HG03135 (cell line): Measurements from ENCODE around the gene TGDS.
"Not testable (repeated sequence)": the region's sequence is repeated elsewhere in the genome, so short reads cannot be mapped to it uniquely, and the experiment has no call there.

Experiments used
- ATAC-seq: cut with Tn5 transposase; IDR thresholded peaks from one replicate; pipeline ENCODE4 v1.9.1; 2021; ENCODE audit warnings: mild to moderate bottlenecking, moderate library complexity; ENCODE audit not compliant: unreplicated experiment

Gene TGDS, protein sequence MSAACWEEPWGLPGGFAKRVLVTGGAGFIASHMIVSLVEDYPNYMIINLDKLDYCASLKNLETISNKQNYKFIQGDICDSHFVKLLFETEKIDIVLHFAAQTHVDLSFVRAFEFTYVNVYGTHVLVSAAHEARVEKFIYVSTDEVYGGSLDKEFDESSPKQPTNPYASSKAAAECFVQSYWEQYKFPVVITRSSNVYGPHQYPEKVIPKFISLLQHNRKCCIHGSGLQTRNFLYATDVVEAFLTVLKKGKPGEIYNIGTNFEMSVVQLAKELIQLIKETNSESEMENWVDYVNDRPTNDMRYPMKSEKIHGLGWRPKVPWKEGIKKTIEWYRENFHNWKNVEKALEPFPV

DNA sequence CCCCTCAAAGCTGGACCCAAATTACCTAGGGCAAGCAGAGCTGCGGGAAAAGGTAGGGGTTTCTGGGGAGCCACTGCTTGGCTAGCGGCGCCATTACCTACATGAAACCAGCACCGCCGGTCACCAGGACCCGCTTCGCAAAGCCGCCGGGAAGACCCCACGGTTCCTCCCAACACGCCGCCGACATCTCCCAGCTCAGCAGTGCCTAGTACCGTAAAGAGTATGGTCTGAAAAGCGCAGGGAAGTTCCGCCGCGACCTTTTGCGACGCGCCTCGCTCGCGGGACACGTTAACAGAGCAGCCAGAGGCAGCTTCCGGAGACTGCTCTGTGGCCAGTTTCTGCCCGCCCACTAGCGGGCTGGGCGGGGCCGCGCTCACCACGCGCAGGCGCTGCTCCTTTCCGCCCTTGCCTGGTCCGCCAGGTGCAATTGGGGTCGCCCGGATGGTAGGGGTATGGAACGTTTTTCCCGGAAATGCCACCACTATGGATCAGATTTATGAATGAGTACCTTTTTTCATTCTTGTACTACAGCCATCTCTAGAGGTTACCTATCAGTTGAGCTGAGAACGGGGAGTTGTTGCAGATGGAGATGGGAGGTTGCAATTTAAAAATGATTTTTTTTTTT lies at the start of gene TGDS:
TSS of gene TGDS (minus strand) at position 203 of the 625 bp plus-strand sequence. CDS start at position 187, 16 bp downstream.
- peak; percentile 97 for ATAC-seq

DNA sequence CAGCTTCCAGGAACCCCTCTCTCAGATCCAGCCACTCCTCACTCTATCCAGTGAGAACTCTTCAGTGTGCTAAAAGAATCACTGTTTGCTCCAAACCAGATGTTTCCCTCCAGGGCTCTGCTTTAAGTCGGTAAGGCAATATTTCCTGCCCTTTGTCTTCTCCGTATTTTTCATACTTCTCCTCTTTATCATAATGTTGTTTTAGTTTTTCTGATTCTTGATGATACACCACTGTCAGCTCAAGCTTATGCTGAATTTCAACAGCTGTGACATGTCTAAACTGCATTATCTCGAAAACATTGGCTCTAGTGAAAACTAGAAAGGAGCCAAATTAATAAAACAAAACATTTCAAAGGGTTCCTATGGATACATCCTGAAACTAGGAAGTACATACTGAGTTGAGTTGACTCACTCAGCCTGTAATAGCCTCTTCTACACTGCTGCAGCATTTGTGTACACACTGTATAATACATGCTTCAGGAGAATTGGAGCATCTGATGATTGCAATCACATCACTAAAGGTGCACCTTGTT lies 45.5 kb upstream of the TGDS start:
- ATAC-seq, result no peak

DNA sequence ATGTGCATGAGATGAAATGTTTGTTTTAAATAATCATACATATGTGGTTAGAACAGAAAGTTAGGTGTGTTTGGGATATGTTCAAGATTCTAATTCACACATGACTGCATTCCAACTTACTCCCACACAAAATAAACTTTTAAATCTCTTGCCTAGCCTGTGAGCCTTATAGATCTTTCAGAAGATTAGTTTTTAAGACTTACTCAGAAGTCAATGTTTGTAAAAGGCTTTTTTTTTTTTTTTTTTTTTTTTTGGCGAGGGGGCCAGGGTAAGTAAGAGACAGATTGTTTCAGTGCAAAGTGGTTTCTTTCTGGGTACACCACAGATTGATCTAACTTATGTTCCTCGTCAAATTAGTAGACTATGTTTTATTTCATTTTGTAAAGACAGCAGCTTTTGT lies 44.8 kb upstream of the TGDS start:
- ATAC-seq, result no peak

DNA sequence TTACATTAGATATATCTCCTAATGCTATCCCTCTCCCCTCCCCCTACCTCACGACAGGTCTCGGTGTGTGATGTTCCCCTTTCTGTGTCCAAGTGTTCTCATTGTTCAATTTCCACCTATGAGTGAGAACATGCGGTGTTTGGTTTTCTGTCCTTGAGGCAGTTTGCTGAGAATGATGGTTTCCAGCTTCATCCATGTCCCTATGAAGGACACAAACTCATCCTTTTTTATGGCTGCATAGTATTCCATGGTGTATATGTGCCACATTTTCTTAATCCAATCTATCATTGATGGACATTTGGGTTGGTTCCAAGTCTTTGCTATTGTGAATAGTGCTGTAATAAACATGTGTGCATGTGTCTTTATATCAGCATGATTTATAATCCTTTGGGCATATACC lies 41.7 kb upstream of the TGDS start:
- ATAC-seq, result not testable (repeated sequence)

DNA sequence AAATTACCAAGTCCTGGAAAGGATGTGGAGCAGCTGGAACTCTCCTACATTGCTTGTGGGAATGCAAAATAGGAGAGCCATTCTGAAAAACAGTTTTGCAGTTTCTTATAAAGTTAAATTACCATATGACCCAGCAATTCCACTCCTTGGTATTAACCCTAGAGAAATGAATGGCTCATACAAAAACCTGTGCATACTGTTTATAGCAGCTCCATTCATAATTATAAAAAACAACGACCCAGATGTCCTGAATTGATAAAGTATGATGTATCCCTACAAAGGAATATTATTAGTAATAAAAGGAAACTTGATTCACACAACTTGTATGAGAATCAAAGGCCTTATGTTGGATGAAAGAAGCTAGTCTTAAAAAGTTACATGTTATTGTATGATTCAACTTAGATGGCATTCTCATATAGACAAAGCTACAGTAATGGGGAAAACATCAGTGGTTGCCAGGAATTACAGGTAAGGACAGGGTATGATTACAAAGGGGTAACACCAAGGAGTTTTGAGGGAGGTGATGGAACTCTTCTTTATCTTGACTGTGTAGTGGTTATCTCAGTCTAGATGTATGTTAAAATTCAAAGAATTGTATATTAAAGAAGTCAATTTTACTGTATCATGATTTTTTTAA lies 41.1 kb upstream of the TGDS start:
- ATAC-seq, result no peak

DNA sequence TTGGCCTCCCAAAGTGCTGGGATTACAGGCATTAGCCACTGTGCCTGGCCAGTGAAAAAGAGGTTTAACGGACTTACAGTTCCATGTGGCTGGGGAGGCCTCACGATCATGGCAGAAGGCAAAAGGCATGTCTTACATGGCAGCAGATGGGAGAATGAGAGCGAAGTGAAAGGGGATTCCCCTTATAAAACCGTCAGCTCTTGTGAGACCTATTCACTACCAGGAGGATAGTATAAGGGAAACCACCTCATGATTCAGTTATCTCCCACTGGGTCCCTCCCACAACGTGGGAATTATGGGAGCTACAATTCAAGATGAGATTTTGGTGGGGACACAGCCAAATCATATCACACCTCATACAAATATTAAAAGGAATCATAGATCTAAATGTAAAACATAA lies 40.1 kb upstream of the TGDS start:
- not testable (repeated sequence) for ATAC-seq

DNA sequence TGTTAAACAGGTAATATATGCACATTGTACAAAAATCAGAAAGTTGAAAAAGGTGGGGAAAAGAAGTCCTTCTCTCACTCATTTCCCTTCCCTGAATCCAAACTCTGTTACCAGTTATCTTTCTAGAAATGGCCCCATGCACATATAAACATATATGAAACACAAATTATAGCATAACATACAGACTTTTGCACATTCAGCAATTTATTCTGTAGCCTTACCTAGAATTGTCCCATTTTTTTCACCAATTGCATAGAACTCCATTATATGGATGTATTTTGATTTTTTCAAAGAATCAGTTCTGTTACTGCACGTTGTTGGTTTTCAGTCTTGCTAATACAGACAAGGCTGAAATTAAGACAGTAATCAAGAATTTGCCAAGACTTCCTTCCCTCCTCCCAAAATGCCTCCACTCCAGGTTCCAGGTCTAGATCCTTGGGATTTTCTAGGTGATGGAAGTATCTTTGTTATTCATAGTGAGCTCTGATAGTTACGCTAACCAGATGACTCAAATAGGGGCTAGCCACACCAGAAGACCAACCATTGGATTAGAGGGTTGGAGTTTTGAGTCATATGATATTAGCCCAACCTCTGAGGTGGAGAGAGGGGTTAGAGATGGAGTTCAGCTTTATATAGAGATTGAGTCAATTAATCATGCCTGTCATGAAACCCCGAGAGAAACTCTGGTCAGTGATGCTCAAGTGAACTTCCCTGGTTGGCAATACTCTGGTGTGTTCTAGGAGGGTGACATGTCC lies 36.5 kb upstream of the TGDS start:
- ATAC-seq, result no peak

DNA sequence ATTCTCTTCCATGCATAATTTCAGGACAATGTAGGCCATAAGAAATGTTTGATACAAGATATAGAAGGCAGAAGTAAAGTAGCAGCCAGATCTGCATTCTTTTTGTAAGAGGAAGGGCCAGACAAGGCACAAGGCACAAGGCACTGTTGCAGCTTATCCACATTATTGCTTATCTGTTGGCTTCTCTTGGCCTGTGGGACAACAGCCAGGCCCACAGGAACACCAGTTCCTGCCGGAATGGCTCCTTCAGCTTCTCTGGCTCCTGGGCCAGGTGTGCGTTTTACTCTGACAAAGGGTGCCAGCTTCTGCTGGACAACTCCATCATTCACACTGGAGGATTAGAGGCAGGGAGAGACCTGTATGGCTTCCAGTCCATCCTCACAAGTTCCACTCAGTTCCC lies 34.9 kb upstream of the TGDS start:
- no peak for ATAC-seq

DNA sequence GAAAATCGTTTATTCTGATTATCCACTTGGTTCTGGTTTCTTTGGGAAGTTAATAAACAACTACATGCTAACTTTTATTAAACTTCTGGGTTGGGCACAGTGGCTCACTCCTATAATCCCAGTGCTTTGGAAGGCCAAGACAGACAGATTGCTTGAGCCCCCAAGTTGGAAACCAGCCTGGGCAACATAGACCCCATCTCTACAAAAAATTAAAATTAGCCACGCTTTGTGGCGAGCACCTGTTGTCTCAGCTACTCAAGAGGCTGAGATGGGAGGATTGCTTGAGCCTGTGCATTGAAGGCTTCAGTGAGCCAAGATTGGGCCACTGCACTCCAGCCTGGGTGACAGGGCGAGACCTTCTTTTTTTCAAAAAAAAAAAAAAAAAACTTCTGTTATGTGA lies 27.4 kb upstream of the TGDS start:
- no peak for ATAC-seq

DNA sequence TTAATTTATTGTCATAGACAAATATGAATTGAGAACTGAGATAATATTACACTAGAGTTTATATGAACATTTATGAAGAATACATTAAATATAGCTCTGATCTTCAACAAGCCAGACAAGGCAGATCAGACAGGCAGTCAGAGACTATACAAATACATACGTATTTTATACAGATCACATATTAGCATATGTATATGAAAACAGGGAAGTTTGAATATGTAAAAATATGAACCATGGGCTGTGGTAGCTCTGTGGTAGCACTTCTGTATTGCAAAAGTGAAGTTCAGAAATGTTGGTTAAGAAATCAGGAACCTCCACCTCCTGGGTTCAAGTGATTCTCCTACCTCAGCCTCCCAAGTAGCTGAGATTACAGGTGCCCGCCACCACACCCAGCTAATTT lies 26.4 kb upstream of the TGDS start:
- ATAC-seq, result no peak

DNA sequence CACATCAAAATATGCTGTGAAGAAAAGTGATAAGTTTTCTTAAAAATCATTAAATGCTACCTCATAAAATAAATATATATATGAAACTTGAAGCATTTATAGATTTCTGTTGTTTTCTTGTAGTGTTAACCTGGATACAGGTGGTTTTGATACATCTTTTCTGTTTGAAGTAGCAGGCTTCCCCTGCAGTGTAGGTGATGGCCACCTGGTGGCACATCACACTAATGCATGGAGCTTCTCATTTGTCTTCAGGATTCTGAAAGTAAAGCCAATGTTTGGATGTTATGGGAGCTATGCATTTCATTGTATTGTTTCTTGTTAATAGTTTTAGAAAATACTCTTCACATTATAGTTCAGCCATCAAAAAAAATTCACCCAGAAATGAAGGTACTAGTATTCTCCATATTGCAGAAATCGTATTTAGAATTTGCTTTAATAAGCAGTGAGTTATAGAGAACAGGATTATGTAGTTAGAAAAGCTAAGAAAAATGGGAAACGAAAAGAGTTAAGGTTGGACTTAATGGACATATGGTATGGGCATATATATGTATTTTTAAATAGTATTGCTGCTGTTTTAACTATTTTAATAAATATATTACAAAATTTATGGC lies 24.4 kb upstream of the TGDS start:
- ATAC-seq, result no peak

DNA sequence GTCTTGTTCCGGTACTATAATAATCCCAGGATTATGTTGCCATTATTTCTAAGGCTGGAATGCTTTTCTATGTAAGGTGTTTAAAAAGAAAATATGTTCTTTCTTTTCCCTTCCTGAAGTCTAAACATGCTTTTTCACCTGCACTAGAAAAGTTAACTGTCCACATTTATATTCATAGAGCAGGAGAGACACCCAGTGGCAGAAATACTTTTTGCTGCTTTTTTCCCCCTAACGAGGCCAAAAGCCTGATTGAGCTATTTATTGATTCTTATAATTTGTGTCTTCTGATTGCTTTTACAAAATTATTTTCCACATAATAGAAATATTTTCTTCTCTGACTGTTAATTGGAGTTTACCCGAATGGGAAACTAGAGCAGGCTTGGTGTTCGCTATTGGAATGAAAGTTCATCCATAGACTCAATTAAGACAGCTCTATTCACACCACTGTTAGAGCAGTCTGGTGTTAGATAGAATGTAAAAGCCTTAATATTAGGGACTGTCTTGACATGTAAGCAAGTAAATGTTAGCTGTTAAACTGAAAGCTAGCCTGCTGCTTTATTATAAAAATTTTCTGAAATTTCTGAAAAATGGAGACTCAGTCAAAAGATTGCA lies 21.5 kb upstream of the TGDS start:
- ATAC-seq, result no peak

DNA sequence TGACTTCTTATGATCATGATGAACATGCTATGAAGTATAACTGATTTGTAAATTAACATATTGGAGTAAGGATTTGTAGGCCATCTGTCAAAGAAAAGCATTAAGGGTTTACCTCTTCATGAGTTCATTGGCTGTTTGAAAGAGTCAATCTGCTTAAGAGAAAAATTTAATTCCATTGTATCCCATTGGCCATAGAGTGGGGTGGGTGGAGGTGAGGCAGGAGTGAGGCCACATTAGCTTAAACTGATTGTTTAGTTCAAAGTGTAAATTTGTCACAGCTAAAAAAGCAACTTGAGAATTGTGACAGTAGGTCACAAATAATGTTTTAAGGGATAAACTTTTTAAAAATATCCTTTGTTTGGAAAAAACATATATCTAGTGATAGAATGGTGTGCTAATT lies 17.1 kb upstream of the TGDS start:
- no peak for ATAC-seq

DNA sequence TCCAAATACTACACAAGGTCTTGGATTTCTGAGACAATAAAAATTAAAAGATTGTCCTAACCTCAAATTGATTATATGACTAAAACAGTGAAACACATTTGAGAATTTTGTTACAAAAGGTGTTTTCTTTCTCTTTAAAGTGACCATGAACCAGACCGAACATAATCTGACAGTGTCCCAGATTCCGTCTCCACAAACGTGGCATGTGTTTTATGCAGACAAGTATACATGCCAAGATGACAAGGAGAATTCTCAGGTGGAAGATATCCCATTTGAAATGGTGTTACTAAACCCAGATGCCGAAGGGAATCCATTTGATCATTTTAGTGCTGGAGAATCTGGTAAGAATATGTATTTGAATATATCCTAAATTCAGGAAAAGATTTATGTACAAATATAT lies 16.1 kb upstream of the TGDS start:
- ATAC-seq, result no peak

DNA sequence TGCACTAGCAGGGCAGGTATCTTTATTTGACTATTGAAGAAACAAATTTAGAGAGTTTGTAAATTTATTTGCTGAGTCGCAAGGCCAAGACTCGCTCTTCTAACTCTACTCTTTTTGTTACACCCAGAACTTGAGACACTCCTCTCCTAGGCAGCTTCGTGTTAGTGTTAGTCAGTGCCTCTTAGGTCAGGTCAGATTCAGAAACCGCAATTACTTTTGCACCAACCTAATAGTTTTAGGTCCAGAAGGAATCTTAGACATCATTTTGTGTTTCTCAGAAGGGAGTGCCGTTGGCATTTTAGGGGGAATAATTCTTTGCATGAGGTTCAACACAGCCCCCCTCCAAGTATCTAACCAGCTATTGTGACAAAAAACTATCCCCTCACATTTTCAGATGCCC lies 14.5 kb upstream of the TGDS start:
- no peak for ATAC-seq

DNA sequence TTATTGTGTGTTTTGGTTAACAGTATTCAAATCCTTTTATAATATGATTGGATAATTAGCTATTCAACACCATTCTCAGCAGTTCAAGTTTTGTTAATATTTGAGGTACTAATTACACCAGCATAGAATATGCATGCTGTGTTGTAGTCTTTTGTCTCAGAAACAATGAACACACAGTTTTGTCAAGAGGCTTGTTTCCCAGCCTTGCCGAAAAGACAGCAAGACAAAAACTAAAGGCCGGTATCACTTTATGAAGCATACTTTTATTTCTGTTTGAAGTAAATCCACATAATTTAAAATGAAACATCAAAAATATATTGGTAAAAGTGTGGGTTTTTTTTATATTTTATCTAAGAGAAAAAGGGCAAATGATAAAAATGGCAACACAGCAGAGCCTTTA lies 13.2 kb upstream of the TGDS start:
- no peak for ATAC-seq

DNA sequence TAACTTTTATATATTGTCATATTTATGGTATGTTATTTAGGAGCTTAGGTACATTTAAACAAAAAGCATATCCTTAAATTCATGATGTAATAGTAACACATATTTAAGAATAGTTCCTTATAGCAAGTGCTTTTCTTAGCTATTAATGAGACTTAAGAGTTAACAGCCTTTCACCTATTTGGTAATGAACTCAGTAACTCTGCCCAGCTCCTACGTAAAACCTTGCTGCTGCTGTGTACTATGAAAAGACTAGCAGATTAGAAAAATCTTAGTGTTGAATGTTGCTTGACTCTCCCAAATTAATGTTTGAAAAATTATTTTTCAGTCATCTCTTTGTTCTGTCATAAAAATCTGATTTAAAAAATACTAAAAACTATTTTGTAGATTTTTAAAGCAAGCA lies 12.6 kb upstream of the TGDS start:
- ATAC-seq, result no peak

DNA sequence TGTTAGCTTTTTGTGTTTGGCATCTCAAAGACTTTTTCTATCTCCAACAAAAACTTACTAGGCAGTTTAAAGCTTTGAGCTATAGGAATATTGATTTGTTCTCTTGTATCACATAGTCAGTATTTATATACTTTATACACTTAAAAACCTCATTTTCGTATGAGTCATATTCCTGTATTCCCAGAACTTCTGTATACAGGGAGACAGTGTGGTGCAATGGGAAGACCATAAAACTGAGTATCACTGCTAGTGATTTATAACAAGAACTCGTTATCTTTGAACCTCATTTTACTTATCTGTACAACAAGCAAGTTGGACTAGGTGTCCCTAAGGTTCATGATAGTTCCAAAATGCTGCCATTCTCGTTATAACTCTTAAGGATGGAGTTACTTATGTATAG lies 12.0 kb upstream of the TGDS start:
- ATAC-seq, result no peak

DNA sequence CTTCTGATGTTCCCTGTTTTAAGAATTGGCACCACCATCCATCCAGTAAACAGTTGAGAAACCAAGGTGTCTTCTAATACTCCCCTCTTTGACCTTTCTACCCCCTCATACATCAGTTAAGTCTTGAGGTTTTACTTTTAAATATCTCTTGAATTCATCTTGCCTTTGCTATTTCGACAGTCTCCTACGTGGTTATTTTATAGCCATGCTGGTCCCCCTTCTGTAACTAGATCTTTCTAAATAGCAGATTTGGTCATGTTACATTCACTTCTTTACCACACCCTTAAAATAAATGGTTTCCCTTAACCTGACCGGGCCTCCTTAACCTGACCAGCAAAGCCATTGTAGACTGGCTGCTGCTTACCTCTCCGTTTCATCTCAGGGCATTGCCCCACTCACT lies 11.1 kb upstream of the TGDS start:
- ATAC-seq, result no peak

DNA sequence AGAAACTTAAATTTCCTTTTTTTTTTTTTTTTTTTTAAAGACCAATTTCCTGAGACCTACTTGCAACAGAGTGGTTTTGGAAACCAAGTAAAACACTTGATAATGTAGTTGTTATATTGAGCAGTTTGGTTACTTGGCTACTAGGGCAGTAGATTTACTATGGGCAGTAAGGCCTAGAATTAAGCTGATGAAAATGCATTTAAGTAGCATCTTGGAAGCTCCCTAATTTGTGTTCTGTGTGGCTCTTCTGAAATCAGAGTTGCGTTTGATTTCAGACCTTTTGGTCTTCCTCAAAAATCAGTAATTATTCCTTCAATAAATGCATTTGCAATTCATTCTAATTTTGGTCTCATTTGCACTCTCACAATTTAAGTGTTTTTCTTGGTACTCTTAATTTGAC lies 6.5 kb upstream of the TGDS start:
- ATAC-seq, result no peak
